GM21390 (cell line): ENCODE results near the gene GALNTL6.

Source experiments
- ATAC-seq: cut with Tn5 transposase; IDR thresholded peaks from one replicate; pipeline ENCODE4 v1.9.1; 2021; ENCODE audit not compliant: unreplicated experiment

The GALNTL6 gene

GRCh38 chr4:172514801-172515200 is 701.6 kb downstream of the GALNTL6 start:
- ATAC-seq, result no peak

- ATAC-seq, result no peak
These were observed 702.2 kb downstream of the GALNTL6 start for GRCh38 chr4:172515266-172515879.

GRCh38 chr4:172517391-172517790 is 704.2 kb downstream of the GALNTL6 start:
- ATAC-seq, result no peak

GRCh38 chr4:172521248-172521647 is 708.0 kb downstream of the GALNTL6 start:
- no peak for ATAC-seq

GRCh38 chr4:172521680-172522079 is 708.5 kb downstream of the GALNTL6 start:
- no peak for ATAC-seq

GRCh38 chr4:172543249-172543648 is 730.0 kb downstream of the GALNTL6 start:
- no peak for ATAC-seq

GRCh38 chr4:172546782-172547181 is 733.6 kb downstream of the GALNTL6 start:
- ATAC-seq, result peak; percentile 86

GRCh38 chr4:172547724-172548123 is 734.5 kb downstream of the GALNTL6 start:
- ATAC-seq, result no peak

- no peak for ATAC-seq
These were observed 740.0 kb downstream of the GALNTL6 start for GRCh38 chr4:172553216-172553615.

GRCh38 chr4:172554588-172554987 is 741.4 kb downstream of the GALNTL6 start:
- ATAC-seq, result no peak

GRCh38 chr4:172555725-172556124 is 742.5 kb downstream of the GALNTL6 start:
- no peak for ATAC-seq

GRCh38 chr4:172573899-172574298 is 760.7 kb downstream of the GALNTL6 start:
- no peak for ATAC-seq

GRCh38 chr4:172578712-172579111 is 765.5 kb downstream of the GALNTL6 start:
- no peak for ATAC-seq

- ATAC-seq, result no peak
These were observed 771.6 kb downstream of the GALNTL6 start for GRCh38 chr4:172584816-172585215.

- no peak for ATAC-seq
These were observed 783.0 kb downstream of the GALNTL6 start for GRCh38 chr4:172596206-172596605.

GRCh38 chr4:172599554-172599953 is 786.4 kb downstream of the GALNTL6 start:
- no peak for ATAC-seq

- no peak for ATAC-seq
These were observed 788.0 kb downstream of the GALNTL6 start for GRCh38 chr4:172601195-172601594.

- no peak for ATAC-seq
These were observed 806.0 kb downstream of the GALNTL6 start for GRCh38 chr4:172619218-172619617.

GRCh38 chr4:172619798-172620197 is 806.6 kb downstream of the GALNTL6 start:
- ATAC-seq, result no peak

- ATAC-seq, result no peak
These were observed 815.1 kb downstream of the GALNTL6 start for GRCh38 chr4:172628263-172628662.

GRCh38 chr4:172630280-172630679 is 817.1 kb downstream of the GALNTL6 start:
- no peak for ATAC-seq

GRCh38 chr4:172631832-172632231 is 818.6 kb downstream of the GALNTL6 start:
- ATAC-seq, result no peak

- no peak for ATAC-seq
These were observed 835.3 kb downstream of the GALNTL6 start for GRCh38 chr4:172648471-172648870.
